ENCODE data around the gene SPSB1.
A peak's percentile ranks its signal among the peaks of the same experiment; 100 is the strongest.
"Not testable (repeated sequence)": the region's sequence is repeated elsewhere in the genome, so short reads cannot be mapped to it uniquely, and the experiment has no call there.

SPSB1 gene

DNA sequence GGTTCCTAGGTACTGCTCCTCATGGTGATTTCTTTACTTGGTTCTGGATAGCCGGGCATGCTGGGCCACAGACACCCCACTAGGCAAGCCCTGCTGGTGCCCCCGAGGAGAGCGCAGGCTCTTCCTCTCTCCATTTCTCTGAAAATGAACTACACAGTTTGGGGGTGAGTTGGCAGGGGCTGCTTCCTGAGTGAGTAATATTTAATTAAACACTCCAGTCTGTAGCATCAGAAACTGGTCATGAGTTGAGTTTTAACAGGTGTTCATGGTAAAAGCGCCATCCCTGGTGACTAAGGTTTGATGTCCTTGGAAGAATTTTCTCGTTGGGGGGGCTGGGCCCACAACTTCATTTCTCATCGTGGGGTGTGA is 1.7 kb downstream of the SPSB1 start:
- peak overlapping the region; percentile 80 to 91 (median 87); a peak in 20 of 22 replicates for H3K9ac ChIP-seq
- TF ChIP-seq Cebpa-rat (IDR thresholded peaks at IDR 0.05): no peak
- H3K4me3 ChIP-seq: peak overlapping the region; percentile 75 to 89 (median 81)
- H3K9me3 ChIP-seq (replicated peaks in 1 of 11): no peaks in the 10 kb centered on the region
- H3K36me3 ChIP-seq: peaks cover 0 to 7% (median 0%) of the 10 kb centered on the region in 11 experiments; a peak in 2 of 22 replicates
- H3K27me3 ChIP-seq: no peaks in the 10 kb centered on the region
- H3K4me1 ChIP-seq: peaks cover 43 to 64% (median 56%) of the 10 kb centered on the region in 10 experiments
- peak overlapping the region; percentile 84 to 97 (median 89) for H3K4me2 ChIP-seq
- peaks cover 13 to 63% (median 45%) of the 10 kb centered on the region in 11 experiments; a peak in 19 of 22 replicates for H4K20me1 ChIP-seq
- peak overlapping the region in 6 of 11 experiments; percentile 78 to 86 (median 80); a peak in 5 of 22 replicates for H3K27ac ChIP-seq

DNA sequence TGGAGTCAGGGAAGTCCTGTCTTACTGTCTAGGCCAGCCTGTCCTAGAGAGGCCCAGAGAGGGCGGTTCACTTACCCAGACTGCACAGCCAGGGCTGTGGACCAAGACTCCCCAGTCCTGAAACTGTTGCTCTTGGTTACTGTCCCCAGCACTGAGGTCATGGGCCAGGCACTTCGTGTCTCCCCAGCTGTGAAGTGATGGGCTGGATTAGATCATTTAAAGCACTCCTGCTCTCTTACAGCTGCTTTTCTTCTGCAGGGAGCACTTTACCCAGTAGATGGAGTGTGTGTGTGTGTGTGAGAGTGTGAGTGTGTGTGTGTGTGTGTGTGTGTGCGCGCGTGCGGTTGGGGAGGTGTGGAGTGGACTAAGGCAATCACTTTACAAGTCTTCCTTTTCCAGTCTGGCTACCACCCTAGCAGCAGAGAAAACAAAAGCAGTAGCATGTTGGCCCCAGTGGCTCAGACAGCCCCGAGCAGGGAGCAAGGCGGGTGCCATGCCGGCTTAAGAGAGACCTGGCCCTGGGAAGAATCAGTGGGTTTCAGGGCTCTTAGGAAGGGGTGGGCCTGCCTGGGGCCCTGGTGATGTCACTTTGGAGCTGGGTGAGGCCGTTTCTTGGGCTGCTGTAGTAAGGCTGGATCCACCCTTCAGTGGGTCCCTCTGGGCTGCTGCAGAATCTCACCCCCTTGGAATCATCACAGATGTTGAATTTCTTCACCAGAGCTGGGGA is 2.4 kb downstream of the SPSB1 start:
- H3K9me3 ChIP-seq (replicated peaks in 1 of 11): no peaks in the 10 kb centered on the region
- peaks cover 42 to 58% (median 53%) of the 10 kb centered on the region in 10 experiments for H3K4me1 ChIP-seq
- peaks cover 0 to 7% (median 0%) of the 10 kb centered on the region in 11 experiments; a peak in 2 of 22 replicates for H3K36me3 ChIP-seq
- H3K4me2 ChIP-seq: peak overlapping the region; percentile 84 to 97 (median 89)
- H3K27me3 ChIP-seq: no peaks in the 10 kb centered on the region
- H3K9ac ChIP-seq: peak overlapping the region in 9 of 11 experiments; percentile 37 to 91 (median 88); a peak in 10 of 22 replicates
- H3K4me3 ChIP-seq: peak overlapping the region in 6 of 10 experiments; percentile 79 to 89 (median 82); a peak in 8 of 20 replicates
- no peak for TF ChIP-seq Cebpa-rat (IDR thresholded peaks at IDR 0.05)
- H4K20me1 ChIP-seq: peaks cover 13 to 69% (median 45%) of the 10 kb centered on the region in 11 experiments; a peak in 19 of 22 replicates
- peak overlapping the region in 1 of 11 experiments; percentile 79; a peak in 1 of 22 replicates for H3K27ac ChIP-seq

DNA sequence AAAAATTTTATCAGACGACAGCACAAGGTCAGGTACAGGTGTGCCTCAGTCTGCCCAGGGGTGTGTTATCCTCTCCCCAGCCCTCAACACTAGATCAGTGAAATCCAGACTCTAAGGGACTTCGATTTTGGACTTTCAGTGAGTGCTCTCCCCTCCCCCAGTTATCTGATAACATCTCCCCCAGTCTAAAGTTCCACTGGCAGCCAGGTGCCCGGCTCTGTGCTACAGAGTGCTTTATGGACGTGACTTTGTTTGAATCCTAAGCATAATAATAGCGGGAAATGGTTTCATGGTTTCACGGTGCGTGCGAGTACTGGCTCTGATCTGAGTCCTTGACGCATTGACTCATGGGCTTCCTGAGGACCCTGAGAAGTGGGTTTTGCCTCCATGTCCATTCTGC is 3.2 kb downstream of the SPSB1 start:
- peaks cover 0 to 9% (median 0%) of the 10 kb centered on the region in 11 experiments; a peak in 5 of 22 replicates for H3K36me3 ChIP-seq
- H3K27ac ChIP-seq: no peak overlapping the region
- peaks cover 13 to 77% (median 52%) of the 10 kb centered on the region in 11 experiments; a peak in 19 of 22 replicates for H4K20me1 ChIP-seq
- H3K4me3 ChIP-seq: no peak overlapping the region
- TF ChIP-seq Cebpa-rat (IDR thresholded peaks at IDR 0.05): no peak
- peaks cover 34 to 57% (median 51%) of the 10 kb centered on the region in 10 experiments for H3K4me1 ChIP-seq
- peak overlapping the region in 10 of 11 experiments; percentile 84 to 97 (median 90); a peak in 18 of 22 replicates for H3K4me2 ChIP-seq
- no peaks in the 10 kb centered on the region; a peak in 1 of 22 replicates for H3K9me3 ChIP-seq (replicated peaks in 1 of 11)
- H3K9ac ChIP-seq: no peak overlapping the region
- no peaks in the 10 kb centered on the region for H3K27me3 ChIP-seq

DNA sequence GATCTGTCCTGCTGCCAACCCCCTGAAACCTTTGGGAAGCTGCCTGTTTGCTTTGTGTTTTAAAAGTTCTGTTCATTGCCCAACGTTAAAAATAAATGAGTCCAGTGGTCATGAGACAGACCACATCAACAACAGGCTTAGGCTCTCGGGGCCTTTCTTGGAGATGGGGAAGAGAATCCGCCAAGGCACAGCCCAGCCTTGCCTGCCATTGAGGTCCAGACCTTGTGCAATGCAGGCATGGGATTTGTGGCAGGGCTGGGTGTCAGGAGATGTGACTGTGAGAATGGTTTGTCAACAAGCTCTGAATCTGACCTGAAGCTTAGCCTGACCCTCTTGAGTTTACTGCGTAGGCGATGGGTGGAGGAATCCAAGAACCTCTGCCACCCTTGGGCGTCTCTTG is 4.2 kb downstream of the SPSB1 start:
- H3K4me1 ChIP-seq: peaks cover 31 to 57% (median 51%) of the 10 kb centered on the region in 10 experiments
- peaks cover 0 to 16% (median 6%) of the 10 kb centered on the region in 11 experiments; a peak in 7 of 22 replicates for H3K36me3 ChIP-seq
- no peak overlapping the region for H3K9ac ChIP-seq
- H4K20me1 ChIP-seq: peaks cover 13 to 87% (median 61%) of the 10 kb centered on the region in 11 experiments; a peak in 19 of 22 replicates
- H3K27me3 ChIP-seq: no peaks in the 10 kb centered on the region
- TF ChIP-seq Cebpa-rat (IDR thresholded peaks at IDR 0.05): no peak
- H3K27ac ChIP-seq: no peak overlapping the region
- H3K4me3 ChIP-seq: no peak overlapping the region
- H3K9me3 ChIP-seq (replicated peaks in 1 of 11): no peaks in the 10 kb centered on the region; a peak in 1 of 22 replicates
- peak overlapping the region in 2 of 11 experiments; percentile 6 to 29; a peak in 2 of 22 replicates for H3K4me2 ChIP-seq

DNA sequence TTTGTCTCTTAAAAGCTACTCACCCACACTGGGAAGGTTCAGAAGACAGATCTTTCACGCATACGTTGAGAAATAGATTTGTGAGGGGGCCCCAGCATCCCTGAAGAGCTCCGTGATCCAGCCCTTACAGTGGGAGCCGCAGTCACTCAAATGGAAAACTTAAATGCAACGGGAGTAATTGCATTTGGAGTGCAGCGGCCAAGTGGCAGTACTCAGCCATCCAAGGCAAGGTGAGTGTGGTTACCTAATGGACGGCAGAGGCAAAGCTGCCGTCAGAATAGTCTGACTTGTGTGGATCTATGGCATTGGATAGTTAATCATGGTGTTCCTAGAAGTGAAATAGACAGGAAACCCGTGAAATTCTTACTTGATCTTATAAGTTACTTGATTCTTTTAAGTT is 5.1 kb downstream of the SPSB1 start:
- H3K9me3 ChIP-seq (replicated peaks in 1 of 11): no peaks in the 10 kb centered on the region; a peak in 1 of 22 replicates
- H3K9ac ChIP-seq: no peak overlapping the region
- no peak for TF ChIP-seq Cebpa-rat (IDR thresholded peaks at IDR 0.05)
- H4K20me1 ChIP-seq: peaks cover 16 to 97% (median 64%) of the 10 kb centered on the region in 11 experiments; a peak in 19 of 22 replicates
- peaks cover 0 to 21% (median 6%) of the 10 kb centered on the region in 11 experiments; a peak in 7 of 22 replicates for H3K36me3 ChIP-seq
- no peak overlapping the region for H3K4me2 ChIP-seq
- H3K4me3 ChIP-seq: no peak overlapping the region
- no peaks in the 10 kb centered on the region for H3K27me3 ChIP-seq
- H3K4me1 ChIP-seq: peaks cover 35 to 61% (median 54%) of the 10 kb centered on the region in 10 experiments
- H3K27ac ChIP-seq: no peak overlapping the region

DNA sequence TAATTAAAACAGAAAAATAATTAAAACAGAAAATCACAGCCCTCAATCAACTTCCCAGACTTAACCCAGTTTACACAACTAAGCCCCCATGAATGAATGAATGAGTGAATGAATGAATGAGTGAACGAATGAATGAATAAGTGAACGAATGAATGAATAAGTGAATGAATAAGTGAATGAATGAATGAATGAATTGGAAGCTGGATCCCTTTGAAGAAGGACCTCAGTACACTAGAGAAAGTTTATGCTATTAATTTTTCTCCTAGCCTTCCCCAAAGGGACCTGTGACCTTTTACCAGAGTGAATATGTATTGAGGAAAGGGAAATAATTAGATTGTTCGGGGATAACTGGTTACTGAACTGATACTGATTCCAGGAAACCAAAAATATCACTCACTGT is 5.6 kb downstream of the SPSB1 start:
- Histone ChIP-seq H4K20me1 (peaks cover 16 to 99% (median 64%) of the 10 kb centered on the region in 11 experiments; a peak in 19 of 22 replicates), H3K36me3 (peaks cover 0 to 21% (median 6%) of the 10 kb centered on the region in 11 experiments; a peak in 7 of 22 replicates), H3K9ac (no peak overlapping the region), H3K4me2 (no peak overlapping the region), H3K4me1 (peaks cover 39 to 65% (median 59%) of the 10 kb centered on the region in 10 experiments), H3K27me3 (no peaks in the 10 kb centered on the region), H3K4me3 (no peak overlapping the region), H3K9me3 (replicated peaks in 1 of 11) (no peaks in the 10 kb centered on the region; a peak in 1 of 22 replicates), H3K27ac (no peak overlapping the region)
- TF ChIP-seq Cebpa-rat (IDR thresholded peaks at IDR 0.05): no peak

DNA sequence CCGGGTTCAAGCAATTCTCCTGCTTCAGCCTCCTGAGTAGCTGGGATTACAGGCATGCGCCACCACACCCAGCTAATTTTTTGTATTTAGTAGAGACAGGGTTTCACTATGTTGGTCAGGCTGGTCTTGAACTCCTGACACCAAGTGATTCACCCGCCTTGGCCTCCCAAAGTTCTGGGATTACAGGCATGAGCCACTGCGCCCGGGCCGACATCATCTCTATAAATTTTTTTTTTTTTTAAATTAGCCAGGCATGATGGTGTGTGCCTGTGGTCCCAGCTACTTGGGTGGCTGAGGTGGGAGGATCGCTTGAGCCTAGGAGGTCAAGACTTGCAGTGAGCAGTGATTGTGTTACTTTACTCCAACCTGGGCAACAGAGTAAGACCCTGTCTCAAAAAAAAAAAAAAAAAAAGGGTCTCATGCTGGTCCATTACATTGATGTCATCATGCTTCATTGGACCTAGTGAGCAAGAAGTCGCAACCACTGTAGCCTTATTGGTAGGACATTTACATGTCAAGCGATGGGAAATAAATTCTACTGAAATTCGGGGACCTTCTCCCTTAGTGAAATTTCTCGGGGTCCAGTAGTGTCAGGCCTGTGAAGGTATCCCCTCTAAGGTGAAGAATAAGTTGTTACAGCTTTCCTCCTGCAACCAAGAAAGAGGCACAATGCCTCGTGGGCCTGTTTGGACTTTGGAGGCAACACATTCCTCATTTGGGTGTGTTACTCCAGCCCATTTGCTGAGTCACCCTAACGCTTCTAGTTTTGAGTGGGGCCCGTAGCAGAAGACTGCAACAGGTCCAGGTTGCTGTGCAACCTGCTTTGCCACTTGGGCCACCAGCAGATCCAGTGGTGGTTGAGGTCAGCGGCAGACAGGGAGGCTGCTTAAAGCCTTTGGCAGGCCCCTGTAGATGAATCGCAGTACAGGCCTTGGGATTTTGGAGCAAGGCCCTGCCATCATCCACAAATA is 7.2 kb downstream of the SPSB1 start:
- not testable (repeated sequence) for H3K4me3 ChIP-seq; H3K9ac ChIP-seq; H3K27me3 ChIP-seq; H3K9me3 ChIP-seq (replicated peaks in 1 of 11)
- Histone ChIP-seq H3K27ac (0 out of 22 replicates have a peak overlapping the region, but pooled peaks of 2 of the 11 experiments have one; percentile 17 to 26), H3K4me2 (peak overlapping the region in 7 of 11 experiments; percentile 13 to 63 (median 34); a peak in 10 of 22 replicates), H3K4me1 (peaks cover 43 to 66% (median 59%) of the 10 kb centered on the region in 10 experiments), H3K36me3 (peaks cover 0 to 21% (median 6%) of the 10 kb centered on the region in 11 experiments; a peak in 7 of 22 replicates), H4K20me1 (peaks cover 12 to 99% (median 62%) of the 10 kb centered on the region in 11 experiments; a peak in 19 of 22 replicates)

DNA sequence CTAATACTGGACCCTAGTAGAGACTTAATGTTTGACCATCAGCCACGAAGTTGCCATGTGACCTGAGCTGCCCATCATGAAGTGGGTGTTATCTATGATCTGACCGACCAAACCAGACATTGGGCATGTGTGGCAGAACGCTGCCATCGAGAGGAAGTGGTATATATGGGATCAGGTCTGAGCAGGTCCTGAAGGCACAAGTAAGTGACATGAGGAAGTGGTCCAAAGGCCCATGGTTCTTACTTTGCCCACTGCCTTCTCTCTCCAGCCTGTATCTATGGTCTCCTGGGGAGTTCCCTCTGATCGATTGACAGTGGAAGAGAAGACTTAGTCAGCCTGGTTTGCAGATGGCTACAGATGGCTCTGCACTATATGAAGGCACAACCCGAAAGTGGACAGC is 7.9 kb downstream of the SPSB1 start:
- no peak overlapping the region for H3K4me3 ChIP-seq
- H3K27ac ChIP-seq: 0 out of 22 replicates have a peak overlapping the region, but pooled peaks of 2 of the 11 experiments have one; percentile 17 to 26
- no peaks in the 10 kb centered on the region; a peak in 1 of 22 replicates for H3K9me3 ChIP-seq (replicated peaks in 1 of 11)
- peaks cover 43 to 66% (median 59%) of the 10 kb centered on the region in 10 experiments for H3K4me1 ChIP-seq
- H3K36me3 ChIP-seq: peaks cover 0 to 21% (median 6%) of the 10 kb centered on the region in 11 experiments; a peak in 7 of 22 replicates
- no peak overlapping the region for H3K9ac ChIP-seq
- no peaks in the 10 kb centered on the region for H3K27me3 ChIP-seq
- no peak for TF ChIP-seq Cebpa-rat (IDR thresholded peaks at IDR 0.05)
- H3K4me2 ChIP-seq: peak overlapping the region in 8 of 11 experiments; percentile 10 to 63 (median 30); a peak in 11 of 22 replicates
- H4K20me1 ChIP-seq: peaks cover 6 to 99% (median 62%) of the 10 kb centered on the region in 11 experiments; a peak in 20 of 22 replicates
